ENCODE results near the gene SLC38A3. TPM values are rescaled to one million over a fixed set of nuclear protein-coding genes. Genes with fewer than 3 reads are reported as not detected.
"Not testable (repeated sequence)": the region's sequence is repeated elsewhere in the genome, so short reads cannot be mapped to it uniquely, and the experiment has no call there.

The SLC38A3 gene
- total and polyA plus RNA-seq, 2 donors (not counting 1 experiment from before 2014, with no cell fraction given) = not detected

GRCh38 chr3:50260942-50261441, 55.9 kb downstream of the SLC38A3 start:
- Histone ChIP-seq H3K9me3 (ENCODE audit: control extremely low read depth in 1 of 3, control insufficient read depth in 2 of 3, insufficient read depth in 1 of 3, low read length in 2 of 3) (no peaks in the 10 kb centered on the region), H3K27ac (ENCODE audit: low read length in 2 of 2) (no peak overlapping the region), H3K4me3 (ENCODE audit: control extremely low read depth in 1 of 5, extremely low read depth in 1 of 5, insufficient read depth in 1 of 5, low read depth in 2 of 5, low read length in 4 of 5) (no peak overlapping the region), H3K36me3 (replicated peaks in 1 of 2; ENCODE audit: control extremely low read depth in 1 of 2, control insufficient read depth in 1 of 2, extremely low read depth in 1 of 2, insufficient read depth in 2 of 2, low read length in 1 of 2) (peaks cover 0 to 24% of the 10 kb centered on the region in 2 experiments), H3K4me1 (ENCODE audit: control insufficient read depth in 2 of 2, insufficient read depth in 2 of 2, low read length in 2 of 2) (peaks cover 12 to 17% of the 10 kb centered on the region in 2 donors), H3K79me2 (ENCODE audit: control insufficient read depth, insufficient read depth, low read length) (no peaks in the 10 kb centered on the region), H2AFZ (ENCODE audit: insufficient read depth, low read depth, low read length, poor library complexity, severe bottlenecking) (peak overlapping the region; percentile 82), H3K4me2 (replicated peaks; ENCODE audit: low read depth, low read length, poor library complexity, severe bottlenecking) (peak overlapping the region; percentile 98), H3K27me3 (replicated peaks in 1 of 4; ENCODE audit: control extremely low read depth in 1 of 4, control insufficient read depth in 3 of 4, insufficient read depth in 4 of 4, low read length in 3 of 4) (peaks cover 0 to 12% (median 0%) of the 10 kb centered on the region in 4 experiments), H4K20me1 (ENCODE audit: control insufficient read depth, insufficient read depth, low read length, poor library complexity, severe bottlenecking) (peaks cover 38% of the 10 kb centered on the region), H3K9ac (ENCODE audit: low read length) (peak overlapping the region; percentile 77)
- intact Hi-C loops (cut with micrococcal nuclease) = loop anchor here (1.0 kb wide), 3 partner anchors 12 to 34 kb away; no protein-coding TSS in a partner anchor
- Mint-ChIP-seq H3K4me1 (peaks cover 12% of the 10 kb centered on the region), H3K9me3 (ENCODE audit: insufficient read depth) (no peaks in the 10 kb centered on the region), H3K27ac (peak overlapping the region; percentile 65), H3K27me3 (peaks cover 4% of the 10 kb centered on the region), H3K4me3 (peak overlapping the region; percentile 72)
- ATAC-seq (ENCODE audit: low read depth) (no peak), DNase-seq (no peak)
- POLR2A ChIA-PET = no interaction called here
- TF ChIP-seq CTCF (IDR thresholded peaks at IDR 0.05) = no peak
- no peak for TF ChIP-seq EZH2 (IDR thresholded peaks at IDR 0.05; ENCODE audit: borderline replicate concordance, insufficient read depth, low read depth, low read length, poor library complexity, severe bottlenecking)
- CTCF ChIA-PET = interaction anchor here (0.6 to 27.3 kb wide), 6 partner anchors 11 to 107 kb away, joined by 3 to 596 read pairs (median 10); partner anchors contain the start of genes GNAI2 and LSMEM2
- 75% methylated on average over 5 of the region's 5 CpGs for WGBS (ENCODE audit: insufficient coverage)

GRCh38 chr3:50261505-50261904, 56.4 kb downstream of the SLC38A3 start:
- peaks cover 0 to 17% (median 0%) of the 10 kb centered on the region in 4 experiments for H3K27me3 ChIP-seq (replicated peaks in 1 of 4; ENCODE audit: control extremely low read depth in 1 of 4, control insufficient read depth in 3 of 4, insufficient read depth in 4 of 4, low read length in 3 of 4)
- no CpG with 5 or more reads among the region's 2 CpGs for WGBS (ENCODE audit: insufficient coverage)
- peaks cover 0 to 19% of the 10 kb centered on the region in 2 experiments for H3K36me3 ChIP-seq (replicated peaks in 1 of 2; ENCODE audit: control extremely low read depth in 1 of 2, control insufficient read depth in 1 of 2, extremely low read depth in 1 of 2, insufficient read depth in 2 of 2, low read length in 1 of 2)
- TF ChIP-seq CTCF (IDR thresholded peaks at IDR 0.05) (no peak), EZH2 (IDR thresholded peaks at IDR 0.05; ENCODE audit: borderline replicate concordance, insufficient read depth, low read depth, low read length, poor library complexity, severe bottlenecking) (no peak)
- CTCF ChIA-PET = interaction anchor here (0.6 to 27.3 kb wide), 6 partner anchors 10 to 107 kb away, joined by 3 to 596 read pairs (median 10); partner anchors contain the start of genes GNAI2 and LSMEM2
- POLR2A ChIA-PET = no interaction called here
- H3K4me2 ChIP-seq (replicated peaks; ENCODE audit: low read depth, low read length, poor library complexity, severe bottlenecking) = no peak overlapping the region
- no peak overlapping the region for H2AFZ ChIP-seq (ENCODE audit: insufficient read depth, low read depth, low read length, poor library complexity, severe bottlenecking)
- peaks cover 5% of the 10 kb centered on the region for H3K27me3 Mint-ChIP-seq
- no peaks in the 10 kb centered on the region for H3K79me2 ChIP-seq (ENCODE audit: control insufficient read depth, insufficient read depth, low read length)
- H3K4me1 Mint-ChIP-seq = peaks cover 12% of the 10 kb centered on the region
- no peak overlapping the region for H3K4me3 ChIP-seq (ENCODE audit: control extremely low read depth in 1 of 5, extremely low read depth in 1 of 5, insufficient read depth in 1 of 5, low read depth in 2 of 5, low read length in 4 of 5)
- DNase-seq = no peak
- peak overlapping the region; percentile 65 for H3K27ac Mint-ChIP-seq
- H3K4me3 Mint-ChIP-seq = peak overlapping the region; percentile 49
- H4K20me1 ChIP-seq (ENCODE audit: control insufficient read depth, insufficient read depth, low read length, poor library complexity, severe bottlenecking) = peaks cover 32% of the 10 kb centered on the region
- no peak overlapping the region for H3K9ac ChIP-seq (ENCODE audit: low read length)
- no peak overlapping the region for H3K27ac ChIP-seq (ENCODE audit: low read length in 2 of 2)
- H3K4me1 ChIP-seq (ENCODE audit: control insufficient read depth in 2 of 2, insufficient read depth in 2 of 2, low read length in 2 of 2) = peaks cover 12 to 17% of the 10 kb centered on the region in 2 donors
- ATAC-seq (ENCODE audit: low read depth) = no peak
- no peaks in the 10 kb centered on the region for H3K9me3 ChIP-seq (ENCODE audit: control extremely low read depth in 1 of 3, control insufficient read depth in 2 of 3, insufficient read depth in 1 of 3, low read length in 2 of 3)
- H3K9me3 Mint-ChIP-seq (ENCODE audit: insufficient read depth) = no peaks in the 10 kb centered on the region
- intact Hi-C loops (cut with micrococcal nuclease) = no loop called here

- CTCF ChIA-PET = interaction anchor here (1.2 to 27.3 kb wide), 4 partner anchors 10 to 28 kb away, joined by 4 to 596 read pairs (median 40); partner anchors contain the start of gene GNAI2
- intact Hi-C loops (cut with micrococcal nuclease); H3K9me3 ChIP-seq (ENCODE audit: control extremely low read depth in 1 of 3, control insufficient read depth in 2 of 3, insufficient read depth in 1 of 3, low read length in 2 of 3); H3K4me3 ChIP-seq (ENCODE audit: control extremely low read depth in 1 of 5, extremely low read depth in 1 of 5, insufficient read depth in 1 of 5, low read depth in 2 of 5, low read length in 4 of 5); H3K4me3 Mint-ChIP-seq; H3K27me3 Mint-ChIP-seq; H3K9ac ChIP-seq (ENCODE audit: low read length); H2AFZ ChIP-seq (ENCODE audit: insufficient read depth, low read depth, low read length, poor library complexity, severe bottlenecking); H3K9me3 Mint-ChIP-seq (ENCODE audit: insufficient read depth); DNase-seq; ATAC-seq (ENCODE audit: low read depth); H3K27ac ChIP-seq (ENCODE audit: low read length in 2 of 2); POLR2A ChIA-PET; H3K79me2 ChIP-seq (ENCODE audit: control insufficient read depth, insufficient read depth, low read length); H3K4me2 ChIP-seq (replicated peaks; ENCODE audit: low read depth, low read length, poor library complexity, severe bottlenecking): not testable (repeated sequence)
- H3K27ac Mint-ChIP-seq = peak overlapping the region; percentile 46
- WGBS (ENCODE audit: insufficient coverage) = no CpG with 5 or more reads among the region's 4 CpGs
- Histone ChIP-seq H4K20me1 (ENCODE audit: control insufficient read depth, insufficient read depth, low read length, poor library complexity, severe bottlenecking) (peaks cover 26% of the 10 kb centered on the region), H3K36me3 (replicated peaks in 1 of 2; ENCODE audit: control extremely low read depth in 1 of 2, control insufficient read depth in 1 of 2, extremely low read depth in 1 of 2, insufficient read depth in 2 of 2, low read length in 1 of 2) (peaks cover 0 to 12% of the 10 kb centered on the region in 2 experiments), H3K27me3 (replicated peaks in 1 of 4; ENCODE audit: control extremely low read depth in 1 of 4, control insufficient read depth in 3 of 4, insufficient read depth in 4 of 4, low read length in 3 of 4) (peaks cover 0 to 23% (median 2%) of the 10 kb centered on the region in 4 experiments), H3K4me1 (ENCODE audit: control insufficient read depth in 2 of 2, insufficient read depth in 2 of 2, low read length in 2 of 2) (peaks cover 12 to 17% of the 10 kb centered on the region in 2 donors)
- H3K4me1 Mint-ChIP-seq = peaks cover 11% of the 10 kb centered on the region
These were observed 57.1 kb downstream of the SLC38A3 start for GRCh38 chr3:50262200-50262599.

Measured in B cell (primary cell).